ES-I3 (cell line): ENCODE measurements around the gene SPO11.
"Not testable (repeated sequence)": the region's sequence is repeated elsewhere in the genome, so short reads cannot be mapped to it uniquely, and the experiment has no call there.

Source experiments
- H3K36me3 ChIP-seq: 2 replicates; pipeline ENCODE4 v1.6.1; 2013; ENCODE audit warnings: mild to moderate bottlenecking, low read length, control low read depth, moderate library complexity; ENCODE audit not compliant: insufficient read depth
- H3K4me1 ChIP-seq: 2 replicates; pipeline ENCODE4 v1.6.1; 2013; ENCODE audit warnings: mild to moderate bottlenecking, control low read depth, low read length; ENCODE audit not compliant: insufficient read depth
- H3K9ac ChIP-seq: 2 replicates; pipeline ENCODE4 v1.6.1; 2013; ENCODE audit warnings: low read depth, mild to moderate bottlenecking, low read length, moderate library complexity
- H3K9me3 ChIP-seq: 2 replicates; pipeline ENCODE4 v1.6.1; 2013; ENCODE audit warnings: mild to moderate bottlenecking, low read length, moderate library complexity; ENCODE audit not compliant: control insufficient read depth, insufficient read depth

Gene SPO11

DNA sequence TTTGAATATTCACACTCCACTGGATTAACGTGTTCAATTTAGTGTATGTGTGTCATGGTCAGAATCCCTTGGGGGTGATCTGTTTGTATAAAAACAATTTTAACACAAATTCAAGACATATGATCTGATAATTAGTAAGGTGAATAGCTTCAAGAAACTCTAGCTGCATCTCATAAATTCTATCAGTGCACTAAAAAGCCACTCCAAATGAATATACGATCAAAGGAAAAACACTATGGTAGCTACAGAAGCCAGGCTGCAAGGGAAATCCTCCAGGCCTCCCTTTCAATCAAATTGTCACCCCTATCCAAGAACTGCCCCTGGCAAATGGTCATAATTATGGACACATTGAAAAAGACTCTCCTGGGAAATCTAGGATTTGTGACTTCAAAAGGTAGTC lies 12.1 kb downstream of the SPO11 start:
- H3K9me3 ChIP-seq: no peaks in the 10 kb centered on the region
- no peak overlapping the region for H3K9ac ChIP-seq
- H3K4me1 ChIP-seq: no peaks in the 10 kb centered on the region
- no peaks in the 10 kb centered on the region for H3K36me3 ChIP-seq

- no peak overlapping the region for H3K9ac ChIP-seq
- no peaks in the 10 kb centered on the region for H3K36me3 ChIP-seq
- H3K9me3 ChIP-seq: no peaks in the 10 kb centered on the region
- H3K4me1 ChIP-seq: no peaks in the 10 kb centered on the region
Measured at GRCh38 chr20:57342829-57343228, 13.2 kb downstream of the SPO11 start.

GRCh38 chr20:57346477-57346876 lies 16.9 kb downstream of the SPO11 start:
- H3K9me3 ChIP-seq: no peaks in the 10 kb centered on the region
- H3K36me3 ChIP-seq: no peaks in the 10 kb centered on the region
- no peaks in the 10 kb centered on the region for H3K4me1 ChIP-seq
- no peak overlapping the region for H3K9ac ChIP-seq

DNA sequence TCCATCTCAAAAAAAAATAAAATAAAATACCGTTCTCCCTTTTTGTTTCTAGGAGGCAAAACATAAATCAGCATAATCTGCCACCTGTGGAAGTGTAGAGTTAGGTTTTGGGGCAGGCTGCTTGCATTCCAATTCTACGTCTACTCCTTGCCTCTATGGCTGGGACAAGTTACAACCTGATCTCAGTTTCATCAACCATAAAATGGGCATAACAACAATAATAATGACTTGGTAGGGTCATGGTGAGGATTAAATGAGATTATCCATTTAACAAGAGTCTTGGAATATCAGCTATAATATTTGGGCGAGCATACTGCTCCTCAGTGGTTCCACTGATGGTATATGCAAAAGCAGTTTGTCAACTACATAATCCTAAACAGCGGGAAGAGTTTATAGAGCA lies 17.8 kb downstream of the SPO11 start:
- Histone ChIP-seq H3K4me1 (no peaks in the 10 kb centered on the region; the same call in 1 of the 2 replicates), H3K36me3 (no peaks in the 10 kb centered on the region), H3K9ac (no peak overlapping the region), H3K9me3 (no peaks in the 10 kb centered on the region)

- not testable (repeated sequence) for H3K36me3 ChIP-seq, H3K9ac ChIP-seq, H3K9me3 ChIP-seq, H3K4me1 ChIP-seq
Measured at GRCh38 chr20:57348200-57348921, 18.8 kb downstream of the SPO11 start.

DNA sequence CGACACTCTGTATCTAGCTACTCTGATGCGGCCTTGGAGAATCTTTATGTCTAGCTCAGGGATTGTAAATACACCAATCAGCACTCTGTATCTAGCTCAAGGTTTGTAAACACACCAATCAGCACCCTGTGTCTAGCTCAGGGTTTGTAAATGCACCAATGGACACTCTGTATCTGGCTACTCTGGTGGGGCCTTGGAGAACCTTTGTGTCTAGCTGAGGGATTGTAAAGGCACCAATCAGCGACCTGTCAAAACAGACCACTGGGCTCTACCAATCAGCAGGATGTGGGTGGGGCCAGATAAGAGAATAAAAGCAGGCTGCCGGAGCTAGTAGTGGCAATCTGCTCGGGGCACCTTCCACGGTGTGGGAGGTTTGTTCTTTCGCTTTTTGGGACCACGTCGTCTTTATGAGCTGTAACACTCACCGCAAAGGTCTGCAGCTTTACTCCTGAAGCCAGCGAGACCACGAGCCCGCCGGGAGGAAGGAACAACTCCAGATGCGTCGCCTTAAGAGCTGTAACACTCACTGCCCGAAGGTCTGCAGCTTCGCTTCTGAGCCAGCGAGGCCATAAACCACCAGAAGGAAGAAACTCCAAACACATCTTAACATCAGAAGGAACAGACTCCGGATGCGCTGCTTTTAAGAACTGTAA lies 19.4 kb downstream of the SPO11 start:
- not testable (repeated sequence) for H3K36me3 ChIP-seq, H3K9me3 ChIP-seq, H3K4me1 ChIP-seq, H3K9ac ChIP-seq

DNA sequence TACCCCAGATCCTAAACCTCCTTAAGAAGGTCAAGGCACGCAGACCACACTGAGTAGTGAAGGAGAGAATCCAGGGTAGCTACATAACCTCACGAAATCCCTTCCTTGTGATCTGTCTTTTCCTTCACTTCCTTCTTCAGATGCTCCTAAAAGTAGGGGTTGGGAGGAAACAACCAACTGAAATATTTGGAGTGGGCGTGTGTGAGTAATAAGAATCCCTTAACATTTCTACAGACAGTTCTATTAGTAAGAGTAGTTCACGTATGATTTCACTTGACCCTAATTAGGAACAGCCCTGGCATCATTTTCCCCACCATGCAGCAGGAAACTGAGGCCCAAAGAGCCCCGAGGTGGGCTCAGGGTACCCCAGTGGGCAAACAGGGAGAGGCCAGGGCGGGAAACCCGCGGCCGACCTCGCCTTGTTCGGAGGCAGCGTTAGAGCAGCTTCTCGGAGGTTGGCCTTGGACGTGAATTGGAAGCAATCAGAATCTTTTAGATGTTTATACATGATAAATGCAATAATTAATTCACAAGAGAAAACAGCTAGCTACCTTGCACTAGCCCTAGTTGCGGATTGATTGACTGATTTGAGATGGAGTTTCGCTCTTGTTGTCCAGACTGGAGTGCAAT lies 20.6 kb downstream of the SPO11 start:
- Histone ChIP-seq H3K4me1 (no peaks in the 10 kb centered on the region; the same call in 1 of the 2 replicates), H3K36me3 (peaks cover 11% of the 10 kb centered on the region), H3K9me3 (no peaks in the 10 kb centered on the region), H3K9ac (no peak overlapping the region)

DNA sequence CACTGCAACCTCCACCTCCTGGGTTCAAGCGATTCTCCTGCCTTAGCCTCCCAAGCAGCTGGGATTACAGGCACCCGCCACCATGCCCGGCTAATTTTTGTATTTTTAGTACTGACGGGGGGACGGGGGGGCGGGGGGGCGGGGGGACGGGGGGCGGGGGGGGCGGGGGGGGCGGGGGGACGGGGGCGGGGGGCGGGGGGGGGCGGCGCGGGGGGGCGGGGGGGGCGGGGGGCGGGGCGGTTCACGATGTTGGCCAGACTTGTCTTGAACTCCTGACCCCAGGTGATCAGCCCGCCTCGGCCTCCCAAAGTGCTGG lies 21.1 kb downstream of the SPO11 start:
- not testable (repeated sequence) for H3K9me3 ChIP-seq, H3K4me1 ChIP-seq
- H3K36me3 ChIP-seq: peaks cover 15% of the 10 kb centered on the region
- peak overlapping the region; percentile 95; the same call in 1 of the 2 replicates for H3K9ac ChIP-seq

- no peaks in the 10 kb centered on the region; the same call in 1 of the 2 replicates for H3K4me1 ChIP-seq
- no peaks in the 10 kb centered on the region for H3K9me3 ChIP-seq
- peak within 1 kb of the TSS; percentile 95 for H3K9ac ChIP-seq
- H3K36me3 ChIP-seq: peaks cover 17% of the 10 kb centered on the region
Measured at GRCh38 chr20:57351042-57351783, 21.6 kb downstream of the SPO11 start, which contains the start of gene RAE1. Gene RAE1 (plus strand): TSS chr20:57351255. CDS start chr20:57354039, 2,784 bp downstream.

DNA sequence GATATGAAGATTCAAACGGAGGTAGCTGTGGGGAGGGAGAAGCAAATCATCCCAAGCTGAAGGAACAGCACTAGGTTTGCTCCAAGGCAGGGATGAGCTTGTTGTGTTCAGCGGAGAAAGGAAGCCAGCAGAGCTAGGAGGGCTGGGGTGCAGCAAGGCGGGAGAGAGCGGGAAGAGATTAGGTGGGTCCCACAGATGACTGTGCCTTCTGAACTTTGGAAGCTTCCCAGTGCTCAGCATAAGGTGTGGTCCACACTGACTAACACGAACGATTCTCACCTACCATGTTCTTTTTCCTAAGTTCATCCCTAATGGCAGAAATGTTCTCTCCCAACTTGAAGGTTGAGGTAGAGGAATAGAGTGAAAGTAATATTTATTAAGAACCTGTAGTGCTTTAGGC lies 22.7 kb downstream of the SPO11 start:
- Histone ChIP-seq H3K9ac (no peak overlapping the region; the same call in 1 of the 2 replicates), H3K4me1 (no peaks in the 10 kb centered on the region; the same call in 1 of the 2 replicates), H3K36me3 (peaks cover 24% of the 10 kb centered on the region), H3K9me3 (no peaks in the 10 kb centered on the region)

DNA sequence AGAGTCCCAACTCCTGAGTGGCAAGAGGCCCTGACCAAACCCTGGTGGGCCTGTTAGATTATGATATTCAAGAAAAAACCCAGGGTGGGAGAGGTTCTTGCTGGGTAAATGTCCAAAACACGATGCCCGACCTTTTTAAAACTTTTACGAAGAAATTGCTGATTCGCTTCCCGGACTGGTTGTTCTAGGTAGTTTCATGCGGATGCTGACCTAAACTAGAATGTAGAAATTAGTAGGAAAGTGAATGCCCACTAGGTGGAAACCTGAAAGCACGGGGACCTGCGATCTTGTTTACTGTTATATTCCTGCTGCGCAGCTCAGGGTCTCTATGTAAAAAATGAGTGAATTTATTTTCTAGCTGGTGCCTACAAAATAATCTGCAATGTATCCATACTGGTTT lies 23.7 kb downstream of the SPO11 start:
- Histone ChIP-seq H3K4me1 (no peaks in the 10 kb centered on the region; the same call in 1 of the 2 replicates), H3K9me3 (no peaks in the 10 kb centered on the region), H3K9ac (no peak overlapping the region), H3K36me3 (peaks cover 24% of the 10 kb centered on the region)

DNA sequence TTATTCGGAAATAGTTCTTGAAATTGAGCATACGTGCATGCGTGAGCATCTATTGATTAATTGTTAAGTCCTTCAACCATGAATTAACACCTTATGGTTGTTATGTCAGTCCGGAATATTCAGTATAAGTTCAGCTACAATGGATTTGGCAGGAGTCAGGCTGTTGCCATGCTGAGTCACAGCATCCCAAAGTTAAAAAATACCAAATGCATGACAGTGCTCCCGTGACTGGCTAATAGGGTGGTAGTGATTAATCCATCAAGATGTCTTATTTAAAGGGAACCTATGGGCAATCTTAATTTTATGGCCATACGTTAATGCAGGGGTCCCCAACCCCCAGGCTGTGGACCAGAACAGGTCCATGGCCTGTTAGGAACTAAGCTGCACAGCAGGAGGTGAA lies 31.9 kb downstream of the SPO11 start:
- Histone ChIP-seq H3K4me1 (no peaks in the 10 kb centered on the region), H3K9me3 (peaks cover 2% of the 10 kb centered on the region; the same call in 1 of the 2 replicates), H3K9ac (no peak overlapping the region), H3K36me3 (peaks cover 30% of the 10 kb centered on the region)

DNA sequence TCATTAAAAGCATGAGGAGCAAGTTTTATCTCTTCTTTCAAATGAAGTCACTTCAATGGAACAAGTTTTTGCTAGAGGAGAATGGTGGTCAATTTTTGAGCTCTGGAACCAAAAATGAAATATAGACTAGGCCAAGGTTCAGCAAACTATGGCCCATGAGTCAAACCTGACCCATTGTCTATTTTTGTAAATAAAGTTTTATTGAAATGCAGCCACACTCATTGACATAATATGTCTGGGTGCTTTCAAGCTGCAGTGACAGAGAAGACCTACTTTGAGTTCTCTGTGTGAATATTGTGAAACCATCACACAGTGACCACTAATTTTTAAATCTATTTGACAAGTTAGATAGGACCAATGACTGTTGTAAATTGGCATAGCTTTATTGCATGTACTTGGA lies 34.8 kb downstream of the SPO11 start:
- H3K36me3 ChIP-seq: peaks cover 41% of the 10 kb centered on the region
- H3K4me1 ChIP-seq: no peaks in the 10 kb centered on the region
- H3K9me3 ChIP-seq: peaks cover 2% of the 10 kb centered on the region; the same call in 1 of the 2 replicates
- H3K9ac ChIP-seq: no peak overlapping the region

- peaks cover 6% of the 10 kb centered on the region for H3K4me1 ChIP-seq
- H3K9me3 ChIP-seq: no peaks in the 10 kb centered on the region
- H3K36me3 ChIP-seq: peaks cover 67% of the 10 kb centered on the region
- H3K9ac ChIP-seq: no peak overlapping the region
Measured at GRCh38 chr20:57369596-57369995, 40.0 kb downstream of the SPO11 start.
